Parathyroid adenoma (tissue), 2 donors: Measurements from ENCODE around the gene SORCS2.

Experiments
- H2AFZ ChIP-seq: fragments of 300-600 bp; sonication (generic); one replicate; pipeline ENCODE4 v1.7.0; 2017; ENCODE audit warnings: antibody characterized with exemption, mild to moderate bottlenecking
- H3K27ac ChIP-seq: fragments of 300-600 bp; sonication (generic); one replicate; pipeline ENCODE4 v1.7.0; 2017
- H3K27me3 ChIP-seq: fragments of 300-600 bp; sonication (generic); one replicate; pipeline ENCODE4 v1.7.0; 2017; ENCODE audit warnings: low read length; ENCODE audit not compliant: control insufficient read depth, insufficient read depth
- H3K36me3 ChIP-seq: fragments of 300-600 bp; sonication (generic); one replicate; pipeline ENCODE4 v1.7.0; 2017; ENCODE audit warnings: low read length; ENCODE audit not compliant: control insufficient read depth, insufficient read depth
- H3K4me1 ChIP-seq: fragments of 300-600 bp; sonication (generic); one replicate; pipeline ENCODE4 v1.7.0; 2017; ENCODE audit warnings: control low read depth
- H3K4me2 ChIP-seq: fragments of 300-600 bp; sonication (generic); one replicate; pipeline ENCODE4 v1.7.0; 2017; ENCODE audit warnings: low read length
- H3K4me3 ChIP-seq: fragments of 300-600 bp; sonication (generic); one replicate; pipeline ENCODE4 v1.7.0; 2017; ENCODE audit warnings: low read depth, low read length
- H3K79me2 ChIP-seq: fragments of 300-600 bp; sonication (generic); one replicate; pipeline ENCODE4 v1.7.0; 2017; ENCODE audit warnings: control low read depth
- H3K9ac ChIP-seq: fragments of 300-600 bp; sonication (generic); one replicate; pipeline ENCODE4 v1.7.0; 2017; ENCODE audit warnings: mild to moderate bottlenecking
- H3K9me3 ChIP-seq: fragments of 300-600 bp; sonication (generic); one replicate; pipeline ENCODE4 v1.7.0; 2017; ENCODE audit warnings: low read length; ENCODE audit not compliant: control insufficient read depth
- CTCF ChIP-seq: fragments of 300-600 bp; sonication (generic); IDR thresholded peaks from one replicate; pipeline ENCODE4 v1.7.0; 2017; ENCODE audit warnings: antibody characterized with exemption, mild to moderate bottlenecking
- donor health status: primary hyperparathyroidism.

SORCS2 gene

GRCh38 chr4:7366954-7367353 is 174.6 kb downstream of the SORCS2 start:
- Histone ChIP-seq H3K4me1 (no peaks in the 10 kb centered on the region), H3K4me3 (no peak overlapping the region), H3K9me3 (no peaks in the 10 kb centered on the region), H3K79me2 (no peaks in the 10 kb centered on the region), H3K4me2 (no peak overlapping the region), H3K27me3 (peaks cover 3% of the 10 kb centered on the region), H3K36me3 (no peaks in the 10 kb centered on the region), H3K9ac (no peak overlapping the region), H3K27ac (no peak overlapping the region), H2AFZ (no peak overlapping the region)
- TF ChIP-seq CTCF, result no peak

- no peak for TF ChIP-seq CTCF
- peaks cover 3% of the 10 kb centered on the region for H3K27me3 ChIP-seq
- H3K4me3 ChIP-seq, result no peak overlapping the region
- no peak overlapping the region for H3K9ac ChIP-seq
- no peaks in the 10 kb centered on the region for H3K9me3 ChIP-seq
- H3K36me3 ChIP-seq, result no peaks in the 10 kb centered on the region
- H3K27ac ChIP-seq, result no peak overlapping the region
- H3K4me1 ChIP-seq, result no peaks in the 10 kb centered on the region
- no peak overlapping the region for H3K4me2 ChIP-seq
- no peaks in the 10 kb centered on the region for H3K79me2 ChIP-seq
- no peak overlapping the region for H2AFZ ChIP-seq
These were observed 175.1 kb downstream of the SORCS2 start for GRCh38 chr4:7367406-7367805.

- Histone ChIP-seq H3K79me2 (no peaks in the 10 kb centered on the region), H3K27ac (no peak overlapping the region), H2AFZ (no peak overlapping the region), H3K9ac (no peak overlapping the region), H3K27me3 (peaks cover 3% of the 10 kb centered on the region), H3K9me3 (no peaks in the 10 kb centered on the region), H3K36me3 (no peaks in the 10 kb centered on the region), H3K4me2 (no peak overlapping the region), H3K4me1 (no peaks in the 10 kb centered on the region), H3K4me3 (no peak overlapping the region)
- no peak for TF ChIP-seq CTCF
These were observed 175.5 kb downstream of the SORCS2 start for GRCh38 chr4:7367864-7368277.

GRCh38 chr4:7368296-7368695 is 176.0 kb downstream of the SORCS2 start:
- Histone ChIP-seq H3K79me2 (no peaks in the 10 kb centered on the region), H3K4me1 (no peaks in the 10 kb centered on the region), H3K27me3 (peaks cover 3% of the 10 kb centered on the region), H3K9ac (no peak overlapping the region), H3K27ac (no peak overlapping the region), H3K9me3 (no peaks in the 10 kb centered on the region), H3K36me3 (no peaks in the 10 kb centered on the region), H2AFZ (no peak overlapping the region), H3K4me2 (no peak overlapping the region), H3K4me3 (no peak overlapping the region)
- no peak for TF ChIP-seq CTCF

- H3K27me3 ChIP-seq, result peaks cover 3% of the 10 kb centered on the region
- H3K4me3 ChIP-seq, result no peak overlapping the region
- H3K36me3 ChIP-seq, result no peaks in the 10 kb centered on the region
- no peaks in the 10 kb centered on the region for H3K79me2 ChIP-seq
- H3K4me1 ChIP-seq, result no peaks in the 10 kb centered on the region
- H3K9me3 ChIP-seq, result no peaks in the 10 kb centered on the region
- H3K27ac ChIP-seq, result no peak overlapping the region
- no peak overlapping the region for H2AFZ ChIP-seq
- H3K4me2 ChIP-seq, result no peak overlapping the region
- no peak for TF ChIP-seq CTCF
- no peak overlapping the region for H3K9ac ChIP-seq
These were observed 177.2 kb downstream of the SORCS2 start for GRCh38 chr4:7369511-7369910.
